ENCODE data around the gene PIK3R3. TPM values are rescaled to one million over a fixed set of nuclear protein-coding genes. Genes with fewer than 3 reads are reported as not detected.

The PIK3R3 gene
- total RNA-seq, 1 donor from 2014 or later: 54.1 TPM

DNA sequence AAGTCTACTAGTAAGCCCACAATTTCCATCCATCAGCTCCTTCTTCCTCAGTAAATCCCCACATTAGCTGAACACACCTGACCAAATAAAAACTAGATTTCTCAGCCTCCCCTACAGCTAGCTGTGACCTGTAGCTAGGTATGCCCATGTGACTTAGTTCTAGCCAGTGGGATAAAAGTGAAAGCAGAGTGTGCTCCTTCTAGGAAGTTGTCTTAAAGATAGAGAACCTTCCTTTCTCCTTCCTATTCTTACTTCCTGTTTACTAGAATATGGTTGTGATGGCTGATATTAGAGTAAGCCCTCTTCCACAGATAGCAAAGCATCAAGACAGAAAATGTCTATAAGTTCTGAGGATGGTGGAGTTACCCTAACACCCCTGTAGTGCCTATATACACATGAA, 67.0 kb downstream of the PIK3R3 start:
- Mint-ChIP-seq H3K36me3 (ENCODE audit: insufficient read depth) (peaks cover 17% of the 10 kb centered on the region), H3K27me3 (no peaks in the 10 kb centered on the region), H3K9me3 (ENCODE audit: low read depth) (no peaks in the 10 kb centered on the region), H3K4me3 (ENCODE audit: low read depth) (no peak overlapping the region), H3K27ac (peak overlapping the region; percentile 21), H3K4me1 (ENCODE audit: low read depth) (peaks cover 10% of the 10 kb centered on the region)
- DNase-seq (ENCODE audit: low spot score, unreplicated experiment): no peak
- TF ChIP-seq, protein P1, sequence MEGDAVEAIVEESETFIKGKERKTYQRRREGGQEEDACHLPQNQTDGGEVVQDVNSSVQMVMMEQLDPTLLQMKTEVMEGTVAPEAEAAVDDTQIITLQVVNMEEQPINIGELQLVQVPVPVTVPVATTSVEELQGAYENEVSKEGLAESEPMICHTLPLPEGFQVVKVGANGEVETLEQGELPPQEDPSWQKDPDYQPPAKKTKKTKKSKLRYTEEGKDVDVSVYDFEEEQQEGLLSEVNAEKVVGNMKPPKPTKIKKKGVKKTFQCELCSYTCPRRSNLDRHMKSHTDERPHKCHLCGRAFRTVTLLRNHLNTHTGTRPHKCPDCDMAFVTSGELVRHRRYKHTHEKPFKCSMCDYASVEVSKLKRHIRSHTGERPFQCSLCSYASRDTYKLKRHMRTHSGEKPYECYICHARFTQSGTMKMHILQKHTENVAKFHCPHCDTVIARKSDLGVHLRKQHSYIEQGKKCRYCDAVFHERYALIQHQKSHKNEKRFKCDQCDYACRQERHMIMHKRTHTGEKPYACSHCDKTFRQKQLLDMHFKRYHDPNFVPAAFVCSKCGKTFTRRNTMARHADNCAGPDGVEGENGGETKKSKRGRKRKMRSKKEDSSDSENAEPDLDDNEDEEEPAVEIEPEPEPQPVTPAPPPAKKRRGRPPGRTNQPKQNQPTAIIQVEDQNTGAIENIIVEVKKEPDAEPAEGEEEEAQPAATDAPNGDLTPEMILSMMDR (IDR thresholded peaks at IDR 0.05; ENCODE audit: unreplicated experiment): no peak

DNA sequence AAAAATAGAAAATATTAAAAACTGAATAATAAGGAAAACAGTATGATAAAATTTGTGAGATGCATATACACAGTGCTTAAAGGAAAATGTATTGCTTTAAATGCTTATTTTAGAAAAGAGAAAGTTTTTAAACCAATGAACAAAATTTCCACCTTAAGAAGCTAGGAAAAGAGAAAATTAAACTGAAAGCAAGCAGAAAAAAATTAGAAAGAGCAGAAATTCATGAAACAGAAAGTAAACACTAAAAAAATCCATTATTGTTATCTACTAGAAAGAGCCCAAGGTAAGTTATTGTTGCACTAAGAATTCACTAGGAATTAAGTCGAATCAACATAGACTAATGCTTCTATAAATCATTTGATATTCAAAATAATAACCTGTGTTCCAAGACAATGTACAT, 67.7 kb downstream of the PIK3R3 start:
- Mint-ChIP-seq H3K4me3 (ENCODE audit: low read depth) (no peak overlapping the region), H3K9me3 (ENCODE audit: low read depth) (no peaks in the 10 kb centered on the region), H3K4me1 (ENCODE audit: low read depth) (peaks cover 10% of the 10 kb centered on the region), H3K36me3 (ENCODE audit: insufficient read depth) (peaks cover 19% of the 10 kb centered on the region), H3K27me3 (no peaks in the 10 kb centered on the region), H3K27ac (no peak overlapping the region)
- no peak for DNase-seq (ENCODE audit: low spot score, unreplicated experiment)
- TF ChIP-seq, protein P1 (IDR thresholded peaks at IDR 0.05; ENCODE audit: unreplicated experiment): no peak

DNA sequence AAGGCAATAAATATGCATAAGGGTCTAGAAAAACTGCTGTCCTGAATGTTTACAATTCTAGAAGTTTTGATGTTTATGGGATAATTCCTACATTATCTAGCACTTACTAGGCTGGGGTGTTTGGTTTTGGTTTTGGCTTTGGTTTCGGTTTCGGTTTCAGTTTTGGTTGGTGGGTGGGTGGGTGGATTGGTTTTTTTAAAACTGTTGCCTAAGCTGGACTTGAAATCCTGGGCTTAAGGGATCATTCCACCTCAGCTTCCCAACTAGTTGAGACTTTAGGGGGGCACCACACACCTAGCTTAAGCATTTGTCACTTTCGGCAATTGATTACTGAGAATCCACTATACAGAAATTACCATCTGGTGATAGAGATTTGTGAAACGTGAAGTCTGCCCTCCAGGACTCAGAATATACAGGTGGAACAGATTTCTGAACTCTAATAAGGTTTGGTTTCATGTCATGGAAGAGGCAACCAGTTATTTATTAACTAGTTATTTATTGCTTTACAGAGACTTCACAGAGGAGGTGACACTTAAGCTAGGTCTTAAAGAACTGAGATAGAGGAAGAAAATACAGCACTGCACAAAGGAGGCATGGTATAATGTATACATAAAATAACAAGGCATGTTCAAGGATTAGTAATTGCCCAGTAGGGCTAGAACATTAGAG, 69.6 kb downstream of the PIK3R3 start:
- no peak for DNase-seq (ENCODE audit: low spot score, unreplicated experiment)
- Mint-ChIP-seq H3K4me1 (ENCODE audit: low read depth) (peaks cover 10% of the 10 kb centered on the region), H3K27me3 (no peaks in the 10 kb centered on the region), H3K9me3 (ENCODE audit: low read depth) (no peaks in the 10 kb centered on the region), H3K4me3 (ENCODE audit: low read depth) (no peak overlapping the region), H3K36me3 (ENCODE audit: insufficient read depth) (peaks cover 27% of the 10 kb centered on the region), H3K27ac (peak overlapping the region; percentile 41)
- TF ChIP-seq, protein P1 (IDR thresholded peaks at IDR 0.05; ENCODE audit: unreplicated experiment): no peak

DNA sequence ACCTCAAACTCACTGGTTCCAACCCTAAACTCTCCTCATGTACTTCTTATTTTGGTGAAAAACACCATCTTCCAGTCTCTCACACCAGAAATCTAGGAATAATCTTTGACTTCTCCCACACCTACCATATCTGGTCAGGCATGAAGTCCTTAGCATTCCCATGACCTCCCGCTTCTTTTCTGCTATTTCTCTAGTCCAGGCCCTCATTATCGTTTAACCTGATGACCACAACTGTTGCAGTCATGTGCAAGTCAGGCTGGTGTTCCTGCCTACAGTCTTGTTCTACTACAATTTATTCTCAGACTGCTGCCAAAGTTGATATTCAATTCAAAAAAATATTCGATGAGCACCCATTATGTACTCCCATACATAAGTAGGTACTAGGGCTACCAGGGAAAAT, 71.3 kb downstream of the PIK3R3 start:
- H3K27me3 Mint-ChIP-seq: no peaks in the 10 kb centered on the region
- H3K4me3 Mint-ChIP-seq (ENCODE audit: low read depth): no peak overlapping the region
- H3K27ac Mint-ChIP-seq: no peak overlapping the region
- TF ChIP-seq, protein P1 (IDR thresholded peaks at IDR 0.05; ENCODE audit: unreplicated experiment): no peak
- no peak for DNase-seq (ENCODE audit: low spot score, unreplicated experiment)
- H3K4me1 Mint-ChIP-seq (ENCODE audit: low read depth): peaks cover 10% of the 10 kb centered on the region
- no peaks in the 10 kb centered on the region for H3K9me3 Mint-ChIP-seq (ENCODE audit: low read depth)
- peaks cover 32% of the 10 kb centered on the region for H3K36me3 Mint-ChIP-seq (ENCODE audit: insufficient read depth)

DNA sequence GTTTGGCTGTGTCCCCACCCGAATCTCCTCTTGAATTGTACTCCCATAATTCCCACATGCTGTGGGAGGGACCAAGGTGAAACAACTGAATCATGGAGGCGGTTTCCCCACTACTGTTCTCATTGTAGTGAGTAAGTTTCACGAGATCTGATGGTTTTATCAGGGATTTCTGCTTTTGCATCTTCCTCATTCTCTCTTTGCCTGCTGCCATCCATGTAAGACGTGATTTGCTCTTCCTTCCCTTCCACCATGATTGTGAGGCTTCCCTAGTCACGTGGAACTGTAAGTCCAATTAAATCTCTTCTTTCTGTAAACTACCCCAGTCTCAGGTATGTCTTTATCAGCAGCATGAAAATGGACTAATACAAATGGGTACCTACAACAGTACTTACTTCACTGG, 73.5 kb downstream of the PIK3R3 start:
- no peak overlapping the region for H3K27ac Mint-ChIP-seq
- H3K36me3 Mint-ChIP-seq (ENCODE audit: insufficient read depth): peaks cover 40% of the 10 kb centered on the region
- H3K9me3 Mint-ChIP-seq (ENCODE audit: low read depth): no peaks in the 10 kb centered on the region
- H3K4me3 Mint-ChIP-seq (ENCODE audit: low read depth): no peak overlapping the region
- DNase-seq (ENCODE audit: low spot score, unreplicated experiment): no peak
- H3K27me3 Mint-ChIP-seq: no peaks in the 10 kb centered on the region
- peaks cover 13% of the 10 kb centered on the region for H3K4me1 Mint-ChIP-seq (ENCODE audit: low read depth)
- TF ChIP-seq, protein P1 (IDR thresholded peaks at IDR 0.05; ENCODE audit: unreplicated experiment): no peak
